HepG2 (cell line): ENCODE data around the gene PXK. TPM values are rescaled to one million over a fixed set of nuclear protein-coding genes. Genes with fewer than 3 reads are reported as not detected.

ENCODE experiments used
- ATAC-seq: fragments of 200-7000 bp; cut with Tn5 transposase; 3 replicates; pipeline ENCODE4 v1.9.1; 2020; ENCODE audit warnings: mild to moderate bottlenecking, moderate library complexity
- BruUV-seq: library from RNA; stranded (reverse); fragments of 400-500 nt; replicated peaks from 2 replicates; lab custom pipeline; 2021; lab: Mats Ljungman, UMichigan
- CTCF ChIA-PET: fragments of 300-600 bp; formaldehyde crosslinking; extraction: SDS; loops from one replicate; lab custom pipeline; 2021; ENCODE audit warnings: low total read pairs, inconsistent platforms, low intra/inter-chr PET ratio; lab: Yijun Ruan, JAX
- POLR2A ChIA-PET: fragments of 350-600 bp; sonication (Branson Sonifier 250); formaldehyde crosslinking; loops from one replicate; lab custom pipeline; 2020; ENCODE audit warnings: antibody characterized with exemption, inconsistent platforms; lab: Yijun Ruan, JAX
- DNase-seq: peaks from one replicate; pipeline ENCODE4 v3.0.0-alpha.2; 2015; ENCODE audit warnings: low spot score
- FAIRE-seq: peaks from 3 replicates; lab custom pipeline; 2011; peaks lifted over from hg19 to GRCh38; lab: Jason Lieb, UNC
- H2AFZ ChIP-seq: one replicate; pipeline ENCODE4 v1.6.1; 2011; ENCODE audit warnings: low read length, inconsistent platforms
- H3K27ac ChIP-seq: fragments of 300-600 bp; 3 replicates; pipeline ENCODE4 v1.8.0; 2011; ENCODE audit warnings: mixed run types, mild to moderate bottlenecking, mixed read lengths, low read length, inconsistent platforms; ENCODE audit not compliant: insufficient read depth; ENCODE audit errors: extremely low read length
- H3K27me3 ChIP-seq, 2 experiments: fragments of 200-600 bp in 1 of 2; 2 replicates in 1 of 2; 3 replicates in 1 of 2; pipeline versions ENCODE4 v1.6.0 to v1.8.0; 2011; ENCODE audit warnings: low read length in 2 of 2, mild to moderate bottlenecking in 2 of 2, moderate library complexity in 2 of 2, inconsistent platforms in 1 of 2; ENCODE audit not compliant: insufficient read depth in 2 of 2, control insufficient read depth in 1 of 2
- H3K36me3 ChIP-seq, 2 experiments: fragments of 200-600 bp in 1 of 2; replicated peaks in 1 of 2; 2 replicates in 1 of 2; 3 replicates in 1 of 2; pipeline versions ENCODE4 v1.5.1 to v1.8.0; 2011; ENCODE audit warnings: low read length in 2 of 2, inconsistent platforms in 1 of 2; ENCODE audit not compliant: insufficient read depth in 2 of 2, control insufficient read depth in 1 of 2
- H3K4me1 ChIP-seq: 2 replicates; pipeline ENCODE4 v1.5.1; 2012; ENCODE audit warnings: low read length, inconsistent platforms; ENCODE audit not compliant: insufficient read depth
- H3K4me2 ChIP-seq: 2 replicates; pipeline ENCODE4 v1.6.0; 2011; ENCODE audit warnings: low read depth, low read length, inconsistent platforms
- H3K4me3 ChIP-seq, 3 experiments: fragments of 200-600 bp in 1 of 3; sonication (generic), shearing (Covaris generic) in 1 of 3; replicated peaks in 1 of 3; 2 replicates each; pipeline ENCODE4 v1.5.1; 2011 to 2016; ENCODE audit warnings: low read length in 3 of 3, inconsistent platforms in 2 of 3, low read depth in 2 of 3, mild to moderate bottlenecking in 2 of 3, control low read depth in 1 of 3, mixed read lengths in 1 of 3; ENCODE audit not compliant: insufficient read depth in 1 of 3
- H3K79me2 ChIP-seq: one replicate; pipeline ENCODE4 v1.6.1; 2011; ENCODE audit warnings: low read length, inconsistent platforms; ENCODE audit not compliant: insufficient read depth
- H3K9ac ChIP-seq: 2 replicates; pipeline ENCODE4 v1.6.0; 2011; ENCODE audit warnings: mild to moderate bottlenecking, low read depth, low read length, inconsistent platforms; ENCODE audit not compliant: insufficient read depth
- H3K9me3 ChIP-seq: 2 replicates; pipeline ENCODE4 v1.5.1; 2012; ENCODE audit warnings: mild to moderate bottlenecking, low read length
- H4K20me1 ChIP-seq: 2 replicates; pipeline ENCODE4 v1.6.0; 2011; ENCODE audit warnings: inconsistent platforms, mild to moderate bottlenecking, low read length, moderate library complexity; ENCODE audit not compliant: insufficient read depth
- BRD4 ChIP-seq: sonication (generic); formaldehyde crosslinking; IDR thresholded peaks from 2 replicates; pipeline ENCODE4 v1.4.0; 2020; ENCODE audit warnings: missing genetic modification reagents
- CREB3 ChIP-seq: sonication (generic); formaldehyde crosslinking; IDR thresholded peaks from 2 replicates; pipeline ENCODE4 v1.5.0; 2020; ENCODE audit warnings: missing genetic modification reagents
- ELK4 ChIP-seq: sonication (generic); formaldehyde crosslinking; IDR thresholded peaks from 2 replicates; pipeline ENCODE4 v1.9.0; 2021; ENCODE audit warnings: missing genetic modification reagents, borderline replicate concordance
- EP300 ChIP-seq, 3 experiments: sonication (generic) in 1 of 3; formaldehyde crosslinking in 1 of 3; IDR thresholded peaks; 2 replicates each; pipeline versions ENCODE4 v1.5.1 to v1.6.1; 2011 to 2020; ENCODE audit warnings: low read depth in 2 of 3, low read length in 2 of 3, borderline replicate concordance in 1 of 3, improper control_type of control experiment in 1 of 3, mild to moderate bottlenecking in 1 of 3, missing genetic modification reagents in 1 of 3, moderate library complexity in 1 of 3
- HCFC1 ChIP-seq: fragments of 150-350 bp; IDR thresholded peaks from 2 replicates; pipeline ENCODE4 v1.6.1; 2014; ENCODE audit warnings: low read depth, low read length
- KDM2A ChIP-seq: sonication (generic); formaldehyde crosslinking; IDR thresholded peaks from 2 replicates; pipeline ENCODE4 v1.4.0; 2020; ENCODE audit warnings: low read depth, missing genetic modification reagents, borderline replicate concordance
- KMT2A ChIP-seq: sonication (generic); formaldehyde crosslinking; IDR thresholded peaks from 2 replicates; pipeline ENCODE4 v1.4.0; 2020; ENCODE audit warnings: missing genetic modification reagents
- MXD4 ChIP-seq: IDR thresholded peaks from 2 replicates; pipeline ENCODE4 v1.6.1; 2016; ENCODE audit warnings: mild to moderate bottlenecking, missing biosample characterization, missing genetic modification reagents
- MYPOP ChIP-seq: sonication (generic); formaldehyde crosslinking; IDR thresholded peaks from 2 replicates; pipeline ENCODE4 v1.8.1; 2023; ENCODE audit warnings: mild to moderate bottlenecking, moderate library complexity, missing genetic modification reagents
- ONECUT2 ChIP-seq: sonication (generic); formaldehyde crosslinking; IDR thresholded peaks from 2 replicates; pipeline ENCODE4 v1.4.0; 2020; ENCODE audit warnings: missing genetic modification reagents
- SALL2 ChIP-seq: sonication (generic); formaldehyde crosslinking; IDR thresholded peaks from 2 replicates; pipeline ENCODE4 v1.8.1; 2023; ENCODE audit warnings: mild to moderate bottlenecking, missing genetic modification reagents, inconsistent platforms
- TAF1 ChIP-seq: sonication (generic); formaldehyde crosslinking; IDR thresholded peaks from 2 replicates; pipeline ENCODE4 v1.4.0; 2020; ENCODE audit warnings: missing genetic modification reagents
- THRA ChIP-seq: sonication (generic); formaldehyde crosslinking; IDR thresholded peaks from 2 replicates; pipeline ENCODE4 v1.4.0; 2020; ENCODE audit warnings: missing genetic modification reagents, borderline replicate concordance
- ZFP37 ChIP-seq: sonication (generic); formaldehyde crosslinking; IDR thresholded peaks from 2 replicates; pipeline ENCODE4 v1.4.0; 2020; ENCODE audit warnings: missing genetic modification reagents, borderline replicate concordance
- ZNF10 ChIP-seq: sonication (generic); formaldehyde crosslinking; IDR thresholded peaks from 2 replicates; pipeline ENCODE4 v1.4.0; 2020; ENCODE audit warnings: mild to moderate bottlenecking, low read depth, missing genetic modification reagents, borderline replicate concordance
- ZNF674 ChIP-seq: sonication (generic); formaldehyde crosslinking; IDR thresholded peaks from 2 replicates; pipeline ENCODE4 v1.5.0; 2020; ENCODE audit warnings: low read depth, mild to moderate bottlenecking, missing genetic modification reagents
- ZNF782 ChIP-seq: sonication (generic); formaldehyde crosslinking; IDR thresholded peaks from 2 replicates; pipeline ENCODE4 v1.4.0; 2020; ENCODE audit warnings: missing genetic modification reagents, mild to moderate bottlenecking, borderline replicate concordance
- ZNF878 ChIP-seq: sonication (generic); formaldehyde crosslinking; IDR thresholded peaks from 2 replicates; pipeline ENCODE4 v1.8.1; 2023; ENCODE audit warnings: mild to moderate bottlenecking, missing genetic modification reagents, moderate library complexity
- ZNF879 ChIP-seq: sonication (generic); formaldehyde crosslinking; IDR thresholded peaks from 2 replicates; pipeline ENCODE4 v1.8.1; 2023; ENCODE audit warnings: missing genetic modification reagents
- WGBS: methylation state at CpG from one replicate; pipeline ENCODE4 v1.1.6; 2017; ENCODE audit warnings: low lambda C conversion rate; 5-methylcytosine and 5-hydroxymethylcytosine counted together
- in situ Hi-C: cut with HindIII; loops from 2 replicates; pipeline ENCODE4 v1.10.0; 2017; ENCODE audit warnings: low pct_unique_long_range_greater_than_20kb; ENCODE audit not compliant: extremely low pct_ligation_motif_present
- intact Hi-C: fragments of 100-400 bp; cut with micrococcal nuclease; formaldehyde crosslinking; loops from one replicate; pipeline ENCODE4 v1.10.0; 2022; ENCODE audit not compliant: unreplicated experiment
- polyA plus RNA-seq, 8 experiments: library from polyadenylated mRNA; depleted of rRNA in 3 of 8; stranded (reverse) in 7 of 8; unstranded in 1 of 8; fragments of >200 nt; fragmentation: Illumina TruSeq in 4 of 8; extraction: Trizol in 4 of 8; gene quantifications; 2 replicates each; pipeline versions ENCODE4 v1.2.1 to v1.2.3, GENCODE V29; 2011 to 2016; ENCODE audit warnings: low read depth in 4 of 8, missing spikeins in 1 of 8, mixed read lengths in 1 of 8; ENCODE audit not compliant: insufficient read depth in 1 of 8
- total RNA-seq, 5 experiments: library from RNA; depleted of rRNA; stranded (reverse); fragments of >200 nt; fragmentation: Illumina TruSeq; extraction: Trizol; gene quantifications; 2 replicates each; pipeline ENCODE4 v1.2.3, GENCODE V29; 2016; ENCODE audit warnings: low read depth in 1 of 5

The PXK gene
- total and polyA plus RNA-seq, 2 of the 13 experiments (the other 11 are each of a cell fraction or from before 2014, with no cell fraction given) = 6.4 to 18.6 TPM

- no peaks in the 10 kb centered on the region; a peak in 1 of 5 replicates for H3K27me3 ChIP-seq
- H3K4me1 ChIP-seq = peaks cover 40% of the 10 kb centered on the region
- H3K36me3 ChIP-seq = no peaks in the 10 kb centered on the region
- FAIRE-seq = no peak
- no peak for TF ChIP-seq ZNF10 (CRISPR knock-in tag)
- no peak for TF ChIP-seq ELK4 (CRISPR knock-in tag)
- no peak for TF ChIP-seq MXD4 (CRISPR knock-in tag)
- no peak for TF ChIP-seq ZNF674 (CRISPR knock-in tag)
- no peak for TF ChIP-seq HCFC1
- TF ChIP-seq BRD4 = no peak
- TF ChIP-seq ONECUT2 (CRISPR knock-in tag) = no peak
- TF ChIP-seq ZFP37 = no peak
- TF ChIP-seq TAF1 (CRISPR knock-in tag) = no peak
- no peak for TF ChIP-seq SALL2 (CRISPR knock-in tag)
- no peak for TF ChIP-seq CREB3 (CRISPR knock-in tag)
- no peak for TF ChIP-seq MYPOP (CRISPR knock-in tag)
- no peak for TF ChIP-seq EP300 (IDR thresholded peaks at IDR 0.05; ENCODE audit: low read depth in 2 of 2, low read length in 2 of 2)
- TF ChIP-seq EP300 (CRISPR knock-in tag; IDR thresholded peaks at IDR 0.05; ENCODE audit: borderline replicate concordance) = no peak
- TF ChIP-seq ZNF879 (CRISPR knock-in tag) = no peak
- TF ChIP-seq THRA (CRISPR knock-in tag) = no peak
- TF ChIP-seq KDM2A (CRISPR knock-in tag) = no peak
- no peak for TF ChIP-seq ZNF878 (CRISPR knock-in tag)
- TF ChIP-seq ZNF782 = no peak
- TF ChIP-seq KMT2A = no peak
- POLR2A ChIA-PET = interaction anchor here (1.0 to 2.7 kb wide), 4 partner anchors 9 to 28 kb away, joined by 4 to 15 read pairs (median 10); partner anchors contain the start of genes HTD2 and RPP14
- 84% methylated on average over 1 of the region's 1 CpG for WGBS
- H3K9me3 ChIP-seq = no peaks in the 10 kb centered on the region
- H3K4me2 ChIP-seq = peak overlapping the region; percentile 76
- peaks cover 9% of the 10 kb centered on the region for H3K79me2 ChIP-seq
- H3K4me3 ChIP-seq = peak overlapping the region; percentile 82 to 96 (median 91)
- CTCF ChIA-PET = interaction anchor here (1.1 kb wide), 1 partner anchor 80 kb away, joined by 3 read pairs; no protein-coding TSS in a partner anchor
- DNase-seq = no peak
- H4K20me1 ChIP-seq = no peaks in the 10 kb centered on the region
- BruUV-seq = TSS peak; percentile 47
- H3K9ac ChIP-seq = no peak overlapping the region; the same call in 1 of the 2 replicates
- intact Hi-C loops (loop anchor here (10.0 kb wide), 1 partner anchor 200 kb away; the partner anchor contains the start of gene ACOX2), in situ Hi-C loops (no loop called here)
- H2AFZ ChIP-seq = no peak overlapping the region
- no peak for ATAC-seq
- H3K27ac ChIP-seq = peak overlapping the region; percentile 8
Measured at GRCh38 chr3:58334506-58334884, 1.8 kb downstream of the PXK start.
